HCT116 (cell line): Measurements from ENCODE around the gene SOX1.

Experiments used
- ATF3 ChIP-seq: IDR thresholded peaks from 2 replicates; pipeline ENCODE4 v1.6.1; 2012
- CEBPB ChIP-seq: IDR thresholded peaks from 2 replicates; pipeline ENCODE4 v1.6.1; 2012; ENCODE audit warnings: low read depth
- CTCF ChIP-seq, 3 experiments: fragments of 200-600 bp in 1 of 3; sonication (generic) in 1 of 3; IDR thresholded peaks in 2 of 3; conservative IDR thresholded peaks in 1 of 3; 2 replicates each; pipeline ENCODE4 v1.5.1; 2012 to 2017; ENCODE audit warnings: low read depth in 2 of 3, low read length in 2 of 3, antibody characterized with exemption in 1 of 3, borderline replicate concordance in 1 of 3, control low read depth in 1 of 3, mild to moderate bottlenecking in 1 of 3, mixed read lengths in 1 of 3, mixed run types in 1 of 3, moderate library complexity in 1 of 3; ENCODE audit not compliant: insufficient read depth in 1 of 3
- ELF1 ChIP-seq: IDR thresholded peaks from 2 replicates; pipeline ENCODE4 v1.6.1; 2012; ENCODE audit warnings: low read depth, borderline replicate concordance
- EZH2 ChIP-seq: fragments of 200-600 bp; sonication (generic); IDR thresholded peaks from 2 replicates; pipeline ENCODE4 v1.6.1; 2017; ENCODE audit warnings: antibody characterized with exemption, mixed run types
- EZH2phosphoT487 ChIP-seq: fragments of 200-600 bp; IDR thresholded peaks from 2 replicates; pipeline ENCODE4 v1.6.1; 2018; ENCODE audit warnings: antibody characterized with exemption, borderline replicate concordance
- POLR2A ChIP-seq: IDR thresholded peaks from 2 replicates; pipeline ENCODE4 v1.7.0; 2011; ENCODE audit warnings: borderline replicate concordance; ENCODE audit not compliant: insufficient read depth, insufficient read length; ENCODE audit errors: extremely low read depth
- RAD21 ChIP-seq: IDR thresholded peaks from 2 replicates; pipeline ENCODE4 v1.6.1; 2012; ENCODE audit warnings: low read depth, mild to moderate bottlenecking
- REST ChIP-seq: IDR thresholded peaks from 2 replicates; pipeline ENCODE4 v1.6.1; 2012; ENCODE audit warnings: low read depth
- SP1 ChIP-seq: IDR thresholded peaks from 2 replicates; pipeline ENCODE4 v1.6.1; 2012; ENCODE audit warnings: low read depth
- TCF7L2 ChIP-seq: IDR thresholded peaks from 2 replicates; pipeline ENCODE4 v1.7.0; 2011; ENCODE audit warnings: borderline replicate concordance, inconsistent platforms; ENCODE audit not compliant: insufficient read depth, insufficient read length; ENCODE audit errors: extremely low read depth

- TF ChIP-seq CTCF (IDR thresholded peaks at IDR 0.05 in 2 of 3, conservative IDR thresholded peaks at IDR 0.05 in 1 of 3; ENCODE audit: borderline replicate concordance in 1 of 3, insufficient read depth in 1 of 3, low read depth in 2 of 3, low read length in 2 of 3) (no peak), POLR2A (no peak), TCF7L2 (no peak), EZH2 (no peak), CEBPB (no peak), SP1 (peak; percentile 29; the same call in 1 of the 2 replicates), ELF1 (no peak), REST (no peak), EZH2phosphoT487 (no peak), ATF3 (no peak), RAD21 (no peak)
Measured at GRCh38 chr13:112032186-112032993, 34.6 kb upstream of the SOX1 start.
